H1 (cell line): Measurements from ENCODE around the gene NTRK1. TPM values are rescaled to one million over a fixed set of nuclear protein-coding genes. Genes with fewer than 3 reads are reported as not detected.

Experiments
- JUND ChIP-seq: IDR thresholded peaks from 2 replicates; pipeline ENCODE4 v1.6.1; 2011; ENCODE audit warnings: mild to moderate bottlenecking, improper control_type of control experiment, low read length
- MAFK ChIP-seq: IDR thresholded peaks from 2 replicates; pipeline ENCODE4 v1.6.1; 2012; ENCODE audit warnings: low read depth, mild to moderate bottlenecking, improper control_type of control experiment, low read length
- polyA plus RNA-seq, 7 experiments: library from polyadenylated mRNA; depleted of rRNA in 3 of 7; stranded (reverse) in 5 of 7; unstranded in 2 of 7; fragments of >200 nt in 5 of 7; fragments of 200-250 nt in 2 of 7; gene quantifications; 1 replicate in 5 of 7; 2 replicates in 1 of 7; 4 replicates in 1 of 7; pipeline versions ENCODE4 v1.2.1 to v1.2.3, GENCODE V29; 2011 to 2013; ENCODE audit warnings: missing spikeins in 2 of 7, mixed read lengths in 2 of 7
- total RNA-seq: library from RNA; stranded (reverse); fragmentation: NEBNext Ultra II Directional; extraction: Animal tissue kit (Norgen Biotek cat#: 25700); gene quantifications from 2 replicates; pipeline ENCODE4 v1.2.1, GENCODE V29; 2021
- TF ChIP-seq, protein P1 (sequence below): fragments of 300-600 bp; sonication (generic); IDR thresholded peaks from 2 replicates; pipeline ENCODE4 v1.7.1; 2012; ENCODE audit warnings: low read length, moderate library complexity, mild to moderate bottlenecking, inconsistent platforms; ENCODE audit not compliant: insufficient replicate concordance

Gene NTRK1
- total and polyA plus RNA-seq, 2 of the 8 experiments (the other 6 are each of a cell fraction or from before 2014, with no cell fraction given), result 0.12 to 0.24 TPM

DNA sequence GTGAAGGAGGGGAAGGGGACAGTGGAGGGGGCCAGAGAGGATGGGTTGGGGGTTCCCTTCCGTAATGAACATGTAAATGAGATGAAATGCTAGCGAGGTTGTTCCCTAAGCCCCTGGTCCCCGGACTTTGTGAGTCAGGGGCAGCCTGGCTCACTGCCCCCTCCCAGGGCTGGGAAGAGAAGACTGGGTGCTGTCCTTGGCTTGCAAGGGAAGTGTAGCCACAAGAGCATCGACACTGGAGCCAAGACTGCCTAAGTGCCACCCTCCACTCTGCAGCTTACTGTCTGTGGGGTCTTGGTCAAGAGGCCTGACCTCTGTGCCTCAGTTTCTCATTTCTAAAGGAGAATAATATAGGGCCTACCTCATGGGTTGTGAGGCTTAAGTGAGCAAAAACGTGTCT is 33.3 kb downstream of the NTRK1 start (continued):
- TF ChIP-seq, protein P1, sequence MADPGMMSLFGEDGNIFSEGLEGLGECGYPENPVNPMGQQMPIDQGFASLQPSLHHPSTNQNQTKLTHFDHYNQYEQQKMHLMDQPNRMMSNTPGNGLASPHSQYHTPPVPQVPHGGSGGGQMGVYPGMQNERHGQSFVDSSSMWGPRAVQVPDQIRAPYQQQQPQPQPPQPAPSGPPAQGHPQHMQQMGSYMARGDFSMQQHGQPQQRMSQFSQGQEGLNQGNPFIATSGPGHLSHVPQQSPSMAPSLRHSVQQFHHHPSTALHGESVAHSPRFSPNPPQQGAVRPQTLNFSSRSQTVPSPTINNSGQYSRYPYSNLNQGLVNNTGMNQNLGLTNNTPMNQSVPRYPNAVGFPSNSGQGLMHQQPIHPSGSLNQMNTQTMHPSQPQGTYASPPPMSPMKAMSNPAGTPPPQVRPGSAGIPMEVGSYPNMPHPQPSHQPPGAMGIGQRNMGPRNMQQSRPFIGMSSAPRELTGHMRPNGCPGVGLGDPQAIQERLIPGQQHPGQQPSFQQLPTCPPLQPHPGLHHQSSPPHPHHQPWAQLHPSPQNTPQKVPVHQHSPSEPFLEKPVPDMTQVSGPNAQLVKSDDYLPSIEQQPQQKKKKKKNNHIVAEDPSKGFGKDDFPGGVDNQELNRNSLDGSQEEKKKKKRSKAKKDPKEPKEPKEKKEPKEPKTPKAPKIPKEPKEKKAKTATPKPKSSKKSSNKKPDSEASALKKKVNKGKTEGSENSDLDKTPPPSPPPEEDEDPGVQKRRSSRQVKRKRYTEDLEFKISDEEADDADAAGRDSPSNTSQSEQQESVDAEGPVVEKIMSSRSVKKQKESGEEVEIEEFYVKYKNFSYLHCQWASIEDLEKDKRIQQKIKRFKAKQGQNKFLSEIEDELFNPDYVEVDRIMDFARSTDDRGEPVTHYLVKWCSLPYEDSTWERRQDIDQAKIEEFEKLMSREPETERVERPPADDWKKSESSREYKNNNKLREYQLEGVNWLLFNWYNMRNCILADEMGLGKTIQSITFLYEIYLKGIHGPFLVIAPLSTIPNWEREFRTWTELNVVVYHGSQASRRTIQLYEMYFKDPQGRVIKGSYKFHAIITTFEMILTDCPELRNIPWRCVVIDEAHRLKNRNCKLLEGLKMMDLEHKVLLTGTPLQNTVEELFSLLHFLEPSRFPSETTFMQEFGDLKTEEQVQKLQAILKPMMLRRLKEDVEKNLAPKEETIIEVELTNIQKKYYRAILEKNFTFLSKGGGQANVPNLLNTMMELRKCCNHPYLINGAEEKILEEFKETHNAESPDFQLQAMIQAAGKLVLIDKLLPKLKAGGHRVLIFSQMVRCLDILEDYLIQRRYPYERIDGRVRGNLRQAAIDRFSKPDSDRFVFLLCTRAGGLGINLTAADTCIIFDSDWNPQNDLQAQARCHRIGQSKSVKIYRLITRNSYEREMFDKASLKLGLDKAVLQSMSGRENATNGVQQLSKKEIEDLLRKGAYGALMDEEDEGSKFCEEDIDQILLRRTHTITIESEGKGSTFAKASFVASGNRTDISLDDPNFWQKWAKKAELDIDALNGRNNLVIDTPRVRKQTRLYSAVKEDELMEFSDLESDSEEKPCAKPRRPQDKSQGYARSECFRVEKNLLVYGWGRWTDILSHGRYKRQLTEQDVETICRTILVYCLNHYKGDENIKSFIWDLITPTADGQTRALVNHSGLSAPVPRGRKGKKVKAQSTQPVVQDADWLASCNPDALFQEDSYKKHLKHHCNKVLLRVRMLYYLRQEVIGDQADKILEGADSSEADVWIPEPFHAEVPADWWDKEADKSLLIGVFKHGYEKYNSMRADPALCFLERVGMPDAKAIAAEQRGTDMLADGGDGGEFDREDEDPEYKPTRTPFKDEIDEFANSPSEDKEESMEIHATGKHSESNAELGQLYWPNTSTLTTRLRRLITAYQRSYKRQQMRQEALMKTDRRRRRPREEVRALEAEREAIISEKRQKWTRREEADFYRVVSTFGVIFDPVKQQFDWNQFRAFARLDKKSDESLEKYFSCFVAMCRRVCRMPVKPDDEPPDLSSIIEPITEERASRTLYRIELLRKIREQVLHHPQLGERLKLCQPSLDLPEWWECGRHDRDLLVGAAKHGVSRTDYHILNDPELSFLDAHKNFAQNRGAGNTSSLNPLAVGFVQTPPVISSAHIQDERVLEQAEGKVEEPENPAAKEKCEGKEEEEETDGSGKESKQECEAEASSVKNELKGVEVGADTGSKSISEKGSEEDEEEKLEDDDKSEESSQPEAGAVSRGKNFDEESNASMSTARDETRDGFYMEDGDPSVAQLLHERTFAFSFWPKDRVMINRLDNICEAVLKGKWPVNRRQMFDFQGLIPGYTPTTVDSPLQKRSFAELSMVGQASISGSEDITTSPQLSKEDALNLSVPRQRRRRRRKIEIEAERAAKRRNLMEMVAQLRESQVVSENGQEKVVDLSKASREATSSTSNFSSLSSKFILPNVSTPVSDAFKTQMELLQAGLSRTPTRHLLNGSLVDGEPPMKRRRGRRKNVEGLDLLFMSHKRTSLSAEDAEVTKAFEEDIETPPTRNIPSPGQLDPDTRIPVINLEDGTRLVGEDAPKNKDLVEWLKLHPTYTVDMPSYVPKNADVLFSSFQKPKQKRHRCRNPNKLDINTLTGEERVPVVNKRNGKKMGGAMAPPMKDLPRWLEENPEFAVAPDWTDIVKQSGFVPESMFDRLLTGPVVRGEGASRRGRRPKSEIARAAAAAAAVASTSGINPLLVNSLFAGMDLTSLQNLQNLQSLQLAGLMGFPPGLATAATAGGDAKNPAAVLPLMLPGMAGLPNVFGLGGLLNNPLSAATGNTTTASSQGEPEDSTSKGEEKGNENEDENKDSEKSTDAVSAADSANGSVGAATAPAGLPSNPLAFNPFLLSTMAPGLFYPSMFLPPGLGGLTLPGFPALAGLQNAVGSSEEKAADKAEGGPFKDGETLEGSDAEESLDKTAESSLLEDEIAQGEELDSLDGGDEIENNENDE, result no peak
- no peak for TF ChIP-seq JUND
- no peak for TF ChIP-seq MAFK
- TF ChIP-seq, all 59 proteins: peak for 0
